ENCODE measurements around the gene MYLK.

Gene MYLK

DNA sequence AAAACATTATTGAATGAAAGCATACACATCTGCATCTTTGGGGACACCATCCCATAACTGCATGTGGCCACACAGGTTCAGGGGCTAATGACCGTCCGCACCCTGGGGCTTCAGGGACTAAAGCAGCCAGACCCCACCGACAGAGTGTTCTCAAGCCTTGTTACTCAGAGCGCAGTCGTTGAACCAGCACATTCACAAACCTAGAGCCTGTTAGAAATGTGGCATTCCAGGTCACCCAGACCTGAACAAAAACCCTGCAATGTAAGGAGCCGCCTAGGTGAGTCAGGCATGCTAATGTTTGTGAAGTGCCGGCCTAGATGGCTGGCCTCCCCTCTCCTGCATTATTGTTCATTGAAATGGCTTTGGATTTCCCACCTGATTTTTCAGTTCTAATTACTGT, 247.0 kb downstream of the MYLK start:
- no peak for DNase-seq

DNA sequence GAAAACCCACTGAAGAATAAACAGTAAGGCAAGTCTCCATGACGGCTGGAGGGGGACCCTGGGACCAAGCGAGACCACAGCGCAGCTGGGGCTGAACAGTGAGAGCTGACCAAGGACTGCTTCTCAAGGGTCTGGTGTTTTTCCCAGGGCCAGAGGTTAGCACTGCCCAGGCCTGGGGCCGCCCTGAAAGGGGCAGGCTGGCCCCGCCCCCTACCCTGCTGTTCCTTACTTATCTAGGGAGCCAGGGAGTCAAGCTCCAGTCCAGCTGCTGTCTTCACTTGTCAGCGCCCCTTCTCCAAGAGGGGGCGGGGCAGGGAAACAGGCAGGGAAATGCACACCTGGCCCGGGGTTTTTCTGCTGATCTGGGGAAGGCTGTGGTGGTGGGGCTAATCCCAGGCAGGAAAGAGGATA, 247.7 kb downstream of the MYLK start:
- peak; percentile 48 for DNase-seq

- no peak for DNase-seq
Measured at GRCh38 chr3:123635717-123636116, 248.4 kb downstream of the MYLK start.

DNA sequence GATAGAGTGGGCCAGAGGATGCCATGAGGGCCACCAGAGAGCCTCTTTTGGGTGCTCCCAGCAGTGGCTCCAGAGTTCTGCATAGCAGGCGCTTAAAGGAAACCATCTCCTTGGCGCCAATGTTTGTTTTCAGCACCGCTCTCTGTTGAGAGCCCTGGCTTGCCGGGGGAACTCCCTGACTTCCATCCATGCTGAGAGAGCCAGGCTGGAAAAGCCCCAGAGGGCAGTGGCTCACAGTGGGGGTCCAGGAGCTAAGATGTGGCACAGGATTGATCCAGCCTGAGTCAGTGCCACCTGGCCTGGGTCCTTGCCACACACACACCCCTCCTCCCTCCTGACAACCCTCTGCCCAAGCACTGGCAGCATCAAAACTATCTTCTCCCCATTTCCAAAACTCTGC, 248.9 kb downstream of the MYLK start:
- peak; percentile 32 for DNase-seq

GRCh38 chr3:123634149-123635051, 249.7 kb downstream of the MYLK start:
- DNase-seq, result no peak

GRCh38 chr3:123633530-123633929, 250.6 kb downstream of the MYLK start:
- DNase-seq, result no peak

DNA sequence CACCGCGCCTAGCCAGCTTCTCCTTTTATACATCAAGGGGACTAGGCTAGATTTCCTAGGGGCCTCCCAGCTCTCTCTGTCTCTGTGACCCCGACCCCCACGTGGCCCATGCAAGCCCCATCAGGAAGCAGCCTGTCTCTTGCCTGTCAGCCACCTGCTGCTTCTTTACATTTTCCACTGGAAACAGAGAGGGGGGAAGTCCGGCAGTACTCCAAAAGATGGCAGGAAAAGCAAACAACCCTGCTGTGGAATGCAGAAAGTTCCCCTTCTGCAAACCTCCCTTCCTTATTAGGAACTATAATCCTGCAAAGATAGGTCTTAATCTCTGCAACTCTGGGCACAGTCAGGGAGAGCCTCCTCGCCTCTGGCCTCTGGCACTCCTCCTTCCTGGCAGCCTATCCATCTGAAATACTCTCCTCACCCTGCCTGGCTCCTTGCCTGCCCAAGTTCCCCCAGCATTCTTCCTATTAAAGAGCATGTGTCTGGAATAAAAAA, 251.9 kb downstream of the MYLK start:
- no peak for DNase-seq

- no peak for DNase-seq
Measured at GRCh38 chr3:123629747-123630047, 254.4 kb downstream of the MYLK start.

- DNase-seq, result no peak
Measured at GRCh38 chr3:123628996-123629746, 255.0 kb downstream of the MYLK start.

GRCh38 chr3:123627673-123628670, 256.2 kb downstream of the MYLK start:
- DNase-seq, result no peak

- DNase-seq, result no peak
Measured at GRCh38 chr3:123626881-123627280, 257.3 kb downstream of the MYLK start.

GRCh38 chr3:123624302-123624701, 259.8 kb downstream of the MYLK start:
- no peak for DNase-seq

DNA sequence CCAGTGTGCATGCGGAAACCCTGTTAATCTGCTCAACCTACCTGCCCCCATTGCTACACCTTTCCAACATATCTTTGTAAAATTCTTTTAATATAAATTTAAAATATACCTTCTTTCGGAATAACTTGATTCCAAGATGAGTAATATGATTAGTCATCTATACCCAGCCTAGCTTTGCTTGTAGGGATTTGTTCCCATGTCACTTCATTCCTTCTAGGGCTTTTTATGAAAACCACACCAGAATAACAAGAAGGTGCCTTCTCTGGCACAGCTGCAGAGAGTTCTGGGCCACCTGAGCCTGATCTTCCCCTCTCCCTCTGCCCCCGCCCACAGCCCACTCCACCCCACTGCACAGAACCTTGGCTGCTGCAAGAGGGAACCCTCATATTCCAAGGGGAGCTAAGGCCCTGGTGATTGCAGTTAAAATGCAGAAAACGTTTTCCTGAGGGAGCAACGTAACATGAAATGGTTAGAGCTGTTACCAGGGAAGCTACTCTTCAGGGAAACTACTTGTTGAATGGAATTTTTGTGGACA, 260.7 kb downstream of the MYLK start:
- DNase-seq, result no peak

DNA sequence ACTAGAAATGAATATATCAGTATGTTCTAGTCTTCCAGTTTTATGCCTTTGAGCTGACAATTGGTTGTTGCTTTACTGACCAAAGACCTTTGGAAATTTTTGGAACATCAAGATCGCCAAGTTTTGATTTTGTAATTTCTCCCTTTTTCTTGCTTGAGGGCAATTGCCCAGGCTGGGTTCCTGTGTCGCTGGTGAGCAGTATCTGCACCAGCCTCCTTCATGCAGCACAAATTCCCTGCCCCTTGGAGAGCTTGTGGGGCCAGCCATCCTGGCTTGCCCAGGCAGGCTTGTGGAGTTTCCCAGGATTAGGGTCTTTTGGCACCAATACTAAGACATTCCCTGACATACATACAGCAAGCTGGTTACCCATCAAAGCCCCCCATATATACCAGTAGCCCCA, 261.4 kb downstream of the MYLK start:
- DNase-seq, result no peak

DNA sequence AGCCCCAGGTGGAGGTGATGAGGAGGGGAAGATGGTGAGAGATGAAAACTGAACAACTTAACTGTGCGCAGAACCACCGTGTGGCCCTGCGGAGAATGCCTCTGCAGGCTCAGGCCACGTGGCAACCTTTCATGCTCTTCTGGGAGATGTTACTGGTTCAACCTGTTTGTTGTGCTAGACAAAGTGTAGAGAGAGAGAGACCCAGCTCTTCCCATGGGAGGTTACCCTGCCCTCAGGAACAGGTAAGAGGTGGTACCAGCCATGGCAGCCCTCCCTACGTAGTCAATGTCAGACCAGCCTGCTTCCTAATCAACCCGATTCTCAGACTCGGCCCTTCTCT, 262.3 kb downstream of the MYLK start:
- peak; percentile 27 for DNase-seq

DNA sequence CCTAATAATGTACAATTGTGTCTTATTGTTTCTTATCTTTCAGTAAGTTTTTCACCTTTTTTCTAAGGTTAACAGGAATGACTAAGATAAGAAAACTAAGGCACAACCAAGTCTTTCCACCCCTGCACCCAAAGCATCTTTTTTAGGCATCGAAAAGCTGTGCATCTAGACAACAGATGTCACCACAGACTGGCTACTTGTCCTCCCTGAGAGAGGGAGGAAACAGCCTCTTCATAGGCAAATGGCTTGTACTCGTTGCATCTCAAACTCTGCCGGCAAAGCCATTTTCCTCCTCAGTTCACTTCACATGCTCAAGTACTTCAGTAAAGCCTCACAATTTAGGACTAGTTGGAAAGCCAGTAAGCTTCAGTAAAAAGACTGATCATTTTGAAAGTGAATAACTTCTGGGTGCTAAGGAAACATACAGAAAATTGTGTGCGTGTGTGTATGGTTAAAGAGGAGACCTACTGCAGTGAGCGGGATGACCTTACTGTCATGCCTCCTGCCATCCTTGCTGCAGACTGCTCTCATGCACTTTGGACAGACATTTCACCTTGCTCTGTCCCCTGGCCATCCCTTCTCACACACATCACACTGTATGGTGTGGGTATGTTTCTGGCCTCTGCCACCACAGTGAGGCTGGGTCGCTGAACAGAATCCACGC, 262.8 kb downstream of the MYLK start:
- DNase-seq, result no peak

DNA sequence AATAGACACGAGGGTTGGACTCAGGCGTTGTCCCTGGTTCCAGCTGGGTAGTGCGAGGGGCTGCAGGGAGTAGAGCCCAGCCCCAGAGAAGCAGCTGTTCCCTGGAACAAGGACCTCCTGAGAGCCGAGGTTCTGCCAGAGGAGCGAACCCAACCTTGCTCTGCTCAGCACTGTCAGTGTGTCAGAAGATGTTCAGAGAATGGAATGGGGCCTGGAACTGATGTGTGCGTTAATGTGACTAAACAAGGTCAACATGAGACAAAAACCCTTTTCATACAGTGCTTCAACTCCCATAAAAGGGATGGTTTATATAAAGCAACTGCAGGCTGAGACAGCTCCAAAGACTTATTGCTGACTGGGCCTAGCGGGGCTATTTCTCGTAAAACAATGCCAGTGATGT, 263.8 kb downstream of the MYLK start:
- no peak for DNase-seq

DNA sequence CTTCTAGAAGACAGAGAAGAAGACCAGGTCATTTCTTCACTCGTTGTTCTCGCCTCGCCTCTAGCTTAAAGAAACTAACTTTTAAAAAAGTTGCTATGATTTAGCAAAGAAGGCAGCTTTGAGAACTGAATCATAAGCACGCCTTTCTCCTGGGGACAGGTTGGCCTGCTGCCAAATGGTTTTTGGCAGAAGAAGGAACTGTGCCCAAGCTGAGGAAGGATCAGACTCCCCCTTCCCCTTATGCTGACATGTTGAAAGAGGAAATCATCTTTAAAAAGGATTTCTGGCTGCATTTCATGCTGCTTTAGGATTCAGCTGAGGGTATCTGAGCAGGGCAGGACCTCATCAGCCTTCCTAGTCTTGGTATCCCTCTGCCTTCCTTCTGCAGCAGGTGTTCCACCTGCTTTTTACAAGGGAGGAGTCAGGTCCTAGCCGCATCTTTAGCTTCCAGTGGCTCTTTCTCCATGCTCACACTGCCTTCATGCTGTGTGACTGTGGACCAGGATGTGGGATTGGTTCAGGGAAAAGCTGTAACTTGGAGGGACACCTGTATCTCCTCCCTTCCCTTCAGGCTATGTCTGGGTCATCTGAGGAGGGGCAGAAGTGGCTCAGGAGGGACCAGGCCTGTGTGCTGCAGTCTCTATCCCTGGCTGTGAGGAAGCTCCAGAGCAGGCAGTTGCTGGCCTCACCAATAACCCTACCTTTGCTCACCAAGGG, 265.2 kb downstream of the MYLK start:
- DNase-seq, result no peak

- no peak for DNase-seq
Measured at GRCh38 chr3:123618076-123618708, 265.9 kb downstream of the MYLK start.

- DNase-seq, result no peak
Measured at GRCh38 chr3:123616593-123616992, 267.5 kb downstream of the MYLK start.

- no peak for DNase-seq
Measured at GRCh38 chr3:123613543-123613942, 270.6 kb downstream of the MYLK start.

All from NCI-H510A (cell line).